Panc1 (cell line): ENCODE data around the gene ZNF804B. TPM values are rescaled to one million over a fixed set of nuclear protein-coding genes. Genes with fewer than 3 reads are reported as not detected.

Experiments
- ATAC-seq: fragments of 200-7000 bp; cut with Tn5 transposase; 2 replicates; pipeline ENCODE4 v1.9.1; 2020; ENCODE audit warnings: mild to moderate bottlenecking, moderate library complexity
- BruUV-seq: library from RNA; stranded (reverse); fragments of 400-500 nt; replicated peaks from 2 replicates; lab custom pipeline; 2021; lab: Mats Ljungman, UMichigan
- CTCF ChIA-PET: fragments of 300-600 bp; sonication (Branson Sonifier 250); formaldehyde crosslinking; loops from one replicate; lab custom pipeline; 2022; ENCODE audit warnings: antibody characterized with exemption; lab: Charles Lee
- POLR2A ChIA-PET: fragments of 300-600 bp; sonication (Branson Sonifier 250); formaldehyde crosslinking; loops from one replicate; lab custom pipeline; 2022; ENCODE audit warnings: antibody characterized with exemption; lab: Charles Lee
- DNase-seq: peaks from one replicate; pipeline ENCODE4 v3.0.0-alpha.2; 2010; ENCODE audit warnings: low read depth, low spot score
- H3K27ac ChIP-seq: 2 replicates; pipeline ENCODE4 v1.5.1; 2011; ENCODE audit warnings: mild to moderate bottlenecking, low read length, inconsistent platforms
- H3K27me3 ChIP-seq: fragments of 200-500 bp; sonication (Bioruptor generic); 2 replicates; pipeline ENCODE4 v1.6.0; 2014; ENCODE audit warnings: low read length, inconsistent platforms; ENCODE audit not compliant: control insufficient read depth, insufficient read depth
- H3K36me3 ChIP-seq: fragments of 200-500 bp; sonication (Bioruptor generic); 2 replicates; pipeline ENCODE4 v1.5.1; 2014; ENCODE audit warnings: inconsistent platforms, mild to moderate bottlenecking, low read length, moderate library complexity; ENCODE audit not compliant: control insufficient read depth, insufficient read depth
- H3K4me1 ChIP-seq: 2 replicates; pipeline ENCODE4 v1.5.1; 2011; ENCODE audit warnings: inconsistent platforms, mild to moderate bottlenecking, low read length, moderate library complexity; ENCODE audit not compliant: control insufficient read depth, insufficient read depth
- H3K4me3 ChIP-seq, 2 experiments: 2 replicates each; pipeline ENCODE4 v1.5.1; 2011 to 2012; ENCODE audit warnings: low read depth in 2 of 2, low read length in 2 of 2, mild to moderate bottlenecking in 2 of 2, inconsistent platforms in 1 of 2, moderate library complexity in 1 of 2
- H3K9me3 ChIP-seq: fragments of 200-500 bp; sonication (Bioruptor generic); 2 replicates; pipeline ENCODE4 v1.5.1; 2014; ENCODE audit warnings: low read depth, mild to moderate bottlenecking, inconsistent platforms, low read length, moderate library complexity; ENCODE audit not compliant: control insufficient read depth, insufficient read depth
- CTCF ChIP-seq: fragments of 450-650 bp; IDR thresholded peaks from 2 replicates; pipeline ENCODE4 v1.5.1; 2017; ENCODE audit warnings: mild to moderate bottlenecking
- POLR2AphosphoS5 ChIP-seq: IDR thresholded peaks from 2 replicates; pipeline ENCODE4 v1.6.1; 2012; ENCODE audit warnings: mild to moderate bottlenecking, low read depth, low read length, moderate library complexity
- REST ChIP-seq, 2 experiments: IDR thresholded peaks; 2 replicates each; pipeline ENCODE4 v1.6.1; 2011 to 2012; ENCODE audit warnings: low read depth in 2 of 2, control low read depth in 1 of 2, low read length in 1 of 2, mild to moderate bottlenecking in 1 of 2, moderate library complexity in 1 of 2; ENCODE audit not compliant: insufficient read depth in 1 of 2
- SIN3A ChIP-seq: IDR thresholded peaks from 2 replicates; pipeline ENCODE4 v1.6.1; 2012; ENCODE audit warnings: low read depth, mild to moderate bottlenecking, low read length, moderate library complexity, borderline replicate concordance; ENCODE audit not compliant: insufficient read depth
- TCF7L2 ChIP-seq: IDR thresholded peaks from 2 replicates; pipeline ENCODE4 v1.6.1; 2011; ENCODE audit warnings: mild to moderate bottlenecking, low read depth, low read length, inconsistent platforms
- in situ Hi-C: cut with HindIII; loops from 2 replicates; pipeline ENCODE4 v1.10.0; 2016; ENCODE audit warnings: low sequenced_read_pairs, low pct_unique_long_range_greater_than_20kb
- intact Hi-C: fragments of 100-400 bp; cut with micrococcal nuclease; formaldehyde crosslinking; loops from one replicate; pipeline ENCODE4 v1.10.0; 2022; ENCODE audit not compliant: unreplicated experiment
- total RNA-seq: library from RNA; stranded (reverse); gene quantifications from one replicate; pipeline ENCODE4 v1.2.1, GENCODE V29; 2021; ENCODE audit not compliant: unreplicated experiment

The ZNF804B gene
- total RNA-seq, 1 experiment from 2014 or later = not detected

- POLR2A ChIA-PET = no interaction called here
- BruUV-seq = no TSS peak
- Histone ChIP-seq H3K4me1 (no peaks in the 10 kb centered on the region), H3K36me3 (no peaks in the 10 kb centered on the region), H3K27ac (no peak overlapping the region), H3K4me3 (no peak overlapping the region), H3K9me3 (no peaks in the 10 kb centered on the region), H3K27me3 (no peaks in the 10 kb centered on the region)
- intact Hi-C loops (no loop called here), in situ Hi-C loops (no loop called here)
- CTCF ChIA-PET = no interaction called here
- ATAC-seq (no peak), DNase-seq (no peak)
- TF ChIP-seq TCF7L2 (no peak), POLR2AphosphoS5 (no peak), SIN3A (no peak), REST (IDR thresholded peaks at IDR 0.05; ENCODE audit: insufficient read depth in 1 of 2, low read depth in 2 of 2, low read length in 1 of 2) (no peak), CTCF (no peak)
These were observed 553.1 kb downstream of the ZNF804B start for GRCh38 chr7:89312551-89312950.

DNA sequence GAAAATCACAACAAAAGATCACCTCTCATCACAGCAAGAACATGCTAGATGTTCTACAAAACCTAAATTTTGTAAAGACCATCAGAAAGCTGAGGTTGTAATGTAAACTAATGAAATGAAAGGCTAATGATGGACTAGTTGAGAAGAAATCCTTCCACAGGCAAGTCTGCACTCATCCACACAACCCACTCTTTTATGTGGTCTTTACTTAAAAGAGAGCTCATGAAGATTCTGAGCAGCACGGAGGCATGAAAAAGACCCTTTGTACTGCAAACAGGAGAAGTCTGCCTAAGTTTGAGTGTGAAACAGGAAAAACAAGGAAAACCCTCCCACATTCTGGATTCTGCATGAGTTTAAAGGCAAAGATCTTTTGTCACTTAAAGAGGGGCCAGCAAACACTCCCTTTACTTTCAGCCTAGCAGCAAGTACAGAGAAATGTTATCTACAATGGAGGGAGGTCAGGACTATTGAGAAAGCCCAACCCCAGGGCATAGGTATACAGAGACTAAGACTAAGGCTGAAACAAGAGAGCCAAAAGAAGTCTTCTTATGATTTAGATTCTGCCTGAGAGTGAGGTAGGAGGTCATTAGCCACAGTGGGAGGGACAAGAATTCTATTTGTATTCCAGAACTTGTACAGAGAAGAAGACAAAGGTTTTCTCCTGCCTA, 557.2 kb downstream of the ZNF804B start:
- POLR2A ChIA-PET = no interaction called here
- no TSS peak for BruUV-seq
- in situ Hi-C loops = no loop called here

More for the DNA sequence above, 557.2 kb downstream of the ZNF804B start:
- TF ChIP-seq POLR2AphosphoS5 (no peak), CTCF (no peak), REST (IDR thresholded peaks at IDR 0.05; ENCODE audit: insufficient read depth in 1 of 2, low read depth in 2 of 2, low read length in 1 of 2) (no peak), SIN3A (no peak), TCF7L2 (no peak)
- DNase-seq (no peak), ATAC-seq (no peak)
- no peak overlapping the region for H3K27ac ChIP-seq
- no peak overlapping the region for H3K4me3 ChIP-seq
- no peaks in the 10 kb centered on the region for H3K36me3 ChIP-seq
- H3K9me3 ChIP-seq = peaks cover 4% of the 10 kb centered on the region; the same call in 1 of the 2 replicates
- intact Hi-C loops = no loop called here
- CTCF ChIA-PET = no interaction called here
- H3K4me1 ChIP-seq = no peaks in the 10 kb centered on the region
- H3K27me3 ChIP-seq = no peaks in the 10 kb centered on the region
